Measurements from ENCODE around the gene DEFB132.

Gene DEFB132

GRCh38 chr20:266596-267562 is 9.4 kb downstream of the DEFB132 start:
- peak overlapping the region; percentile 72; the same call in 1 of the 2 replicates for H3K27ac ChIP-seq
- TF ChIP-seq CTCF (conservative IDR thresholded peaks at IDR 0.05) = peak; percentile 96

DNA sequence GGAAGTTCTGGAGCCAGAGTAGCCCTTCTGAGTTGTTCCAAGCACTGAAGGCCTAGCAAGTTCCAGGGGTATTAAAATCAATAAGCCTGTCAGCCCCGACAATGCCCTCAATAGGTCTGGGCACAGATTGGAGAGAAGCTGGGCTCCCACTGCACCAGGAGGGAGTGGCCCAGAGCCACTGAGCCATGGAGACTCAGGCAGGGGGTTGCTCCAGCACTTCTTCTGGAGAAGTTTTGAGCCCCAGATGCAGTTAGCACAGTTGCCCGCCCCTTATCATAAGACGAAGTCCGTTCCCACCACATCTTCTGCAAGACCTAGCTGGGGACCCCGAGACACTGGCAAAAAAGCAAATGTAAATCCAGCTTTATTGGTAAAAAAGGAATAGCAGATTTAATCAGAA is 13.0 kb downstream of the DEFB132 start:
- TF ChIP-seq CTCF (conservative IDR thresholded peaks at IDR 0.05) = no peak
- H3K27ac ChIP-seq = no peak overlapping the region

- TF ChIP-seq CTCF (conservative IDR thresholded peaks at IDR 0.05) = no peak
- H3K27ac ChIP-seq = no peak overlapping the region
Observed at GRCh38 chr20:271069-271468, 13.5 kb downstream of the DEFB132 start.

DNA sequence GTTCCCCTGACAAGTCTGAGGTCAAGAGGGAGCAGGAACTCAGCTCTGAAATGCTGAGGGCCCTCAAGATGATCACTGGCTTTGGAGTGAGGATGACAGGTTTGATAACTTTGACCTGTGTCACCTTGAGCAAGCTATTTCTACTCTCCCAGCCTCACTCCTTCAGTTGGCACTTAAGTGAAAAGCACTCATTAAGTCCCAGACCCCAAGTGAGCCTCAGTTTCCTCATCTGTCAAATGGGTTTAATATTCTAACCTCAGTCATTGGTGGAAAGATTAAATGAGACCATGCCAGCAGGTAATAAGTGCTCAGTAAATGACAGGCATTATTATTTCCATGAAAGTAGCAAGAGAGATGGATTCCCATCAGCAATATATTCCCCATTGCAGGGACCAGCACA is 14.0 kb downstream of the DEFB132 start:
- TF ChIP-seq CTCF (conservative IDR thresholded peaks at IDR 0.05) = no peak
- no peak overlapping the region for H3K27ac ChIP-seq

- TF ChIP-seq CTCF (conservative IDR thresholded peaks at IDR 0.05) = no peak
- no peak overlapping the region for H3K27ac ChIP-seq
Observed at GRCh38 chr20:272718-273117, 15.2 kb downstream of the DEFB132 start.

DNA sequence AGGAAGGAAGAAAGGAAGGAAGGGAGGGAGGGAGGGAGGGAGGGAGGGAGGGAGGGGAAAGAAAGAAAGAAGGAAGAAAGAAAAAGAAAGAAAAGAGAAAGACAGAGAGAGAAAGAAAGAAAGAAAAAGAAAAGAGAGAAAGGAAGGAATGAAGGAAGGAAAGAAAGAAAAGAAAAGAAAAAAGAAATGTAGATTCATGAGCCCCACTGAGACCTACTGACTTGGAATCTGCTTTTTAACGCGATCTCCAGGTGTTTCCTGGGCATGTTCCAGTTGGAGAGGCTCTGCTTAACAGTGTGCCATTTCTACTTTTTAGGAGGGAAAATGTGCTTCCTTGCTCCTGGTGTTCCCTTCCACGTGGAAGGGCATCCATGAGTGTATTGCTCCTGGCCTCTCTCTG is 16.4 kb downstream of the DEFB132 start:
- no peak overlapping the region for H3K27ac ChIP-seq
- TF ChIP-seq CTCF (conservative IDR thresholded peaks at IDR 0.05) = no peak

GRCh38 chr20:275791-276190 is 18.3 kb downstream of the DEFB132 start:
- TF ChIP-seq CTCF (conservative IDR thresholded peaks at IDR 0.05) = no peak
- H3K27ac ChIP-seq = no peak overlapping the region
